ENCODE measurements around the gene GRK5. TPM values are rescaled to one million over a fixed set of nuclear protein-coding genes. Genes with fewer than 3 reads are reported as not detected.

The GRK5 gene
- total RNA-seq, 1 experiment from 2014 or later = 29.0 TPM

DNA sequence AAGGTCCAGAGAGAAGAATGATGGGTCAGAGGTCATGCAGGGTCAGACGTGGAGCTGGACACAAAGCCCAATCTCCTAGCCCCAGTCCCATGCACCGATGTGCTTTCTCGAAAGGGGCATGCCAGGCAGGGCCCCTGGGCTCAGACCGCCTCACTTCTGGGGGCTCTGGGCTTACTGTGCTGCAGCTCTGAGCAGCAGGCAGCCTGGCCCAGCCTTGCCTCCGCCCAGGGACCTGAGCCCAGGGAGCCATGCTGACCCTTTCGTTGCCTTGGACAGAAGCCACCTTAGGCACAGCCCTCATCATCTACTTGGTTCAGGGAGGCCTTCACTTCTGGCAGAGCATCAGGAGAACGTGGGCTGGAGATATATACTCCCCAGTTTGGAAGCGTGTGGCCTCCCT lies 161.2 kb downstream of the GRK5 start:
- intact Hi-C loops (cut with micrococcal nuclease; ENCODE audit: unreplicated experiment) (no loop called here), in situ Hi-C loops (cut with HindIII; ENCODE audit: low pct_unique_long_range_greater_than_20kb, low sequenced_read_pairs) (no loop called here)
- CTCF ChIA-PET = no interaction called here
- BruUV-seq (replicated peaks) = no TSS peak
- no peak for DNase-seq (ENCODE audit: low read depth, low spot score)
- Histone ChIP-seq H3K27me3 (ENCODE audit: control insufficient read depth, insufficient read depth, low read length) (no peaks in the 10 kb centered on the region), H3K4me1 (ENCODE audit: control insufficient read depth, insufficient read depth, low read length) (peaks cover 5% of the 10 kb centered on the region; the same call in 1 of the 2 replicates), H3K9me3 (ENCODE audit: control insufficient read depth, insufficient read depth, low read depth, low read length) (no peaks in the 10 kb centered on the region), H3K27ac (ENCODE audit: low read length) (no peak overlapping the region), H3K36me3 (ENCODE audit: control insufficient read depth, insufficient read depth, low read length) (no peaks in the 10 kb centered on the region), H3K4me3 (ENCODE audit: low read depth in 2 of 2, low read length in 2 of 2) (no peak overlapping the region)
- ATAC-seq = no peak
- POLR2A ChIA-PET = interaction anchor here (0.7 kb wide), 1 partner anchor 78 kb away, joined by 6 read pairs; no protein-coding TSS in a partner anchor
- TF ChIP-seq POLR2AphosphoS5 (IDR thresholded peaks at IDR 0.05; ENCODE audit: low read depth, low read length) (no peak), SIN3A (IDR thresholded peaks at IDR 0.05; ENCODE audit: borderline replicate concordance, insufficient read depth, low read depth, low read length) (no peak), TCF7L2 (IDR thresholded peaks at IDR 0.05; ENCODE audit: low read depth, low read length) (no peak)
- TF ChIP-seq, protein P1, sequence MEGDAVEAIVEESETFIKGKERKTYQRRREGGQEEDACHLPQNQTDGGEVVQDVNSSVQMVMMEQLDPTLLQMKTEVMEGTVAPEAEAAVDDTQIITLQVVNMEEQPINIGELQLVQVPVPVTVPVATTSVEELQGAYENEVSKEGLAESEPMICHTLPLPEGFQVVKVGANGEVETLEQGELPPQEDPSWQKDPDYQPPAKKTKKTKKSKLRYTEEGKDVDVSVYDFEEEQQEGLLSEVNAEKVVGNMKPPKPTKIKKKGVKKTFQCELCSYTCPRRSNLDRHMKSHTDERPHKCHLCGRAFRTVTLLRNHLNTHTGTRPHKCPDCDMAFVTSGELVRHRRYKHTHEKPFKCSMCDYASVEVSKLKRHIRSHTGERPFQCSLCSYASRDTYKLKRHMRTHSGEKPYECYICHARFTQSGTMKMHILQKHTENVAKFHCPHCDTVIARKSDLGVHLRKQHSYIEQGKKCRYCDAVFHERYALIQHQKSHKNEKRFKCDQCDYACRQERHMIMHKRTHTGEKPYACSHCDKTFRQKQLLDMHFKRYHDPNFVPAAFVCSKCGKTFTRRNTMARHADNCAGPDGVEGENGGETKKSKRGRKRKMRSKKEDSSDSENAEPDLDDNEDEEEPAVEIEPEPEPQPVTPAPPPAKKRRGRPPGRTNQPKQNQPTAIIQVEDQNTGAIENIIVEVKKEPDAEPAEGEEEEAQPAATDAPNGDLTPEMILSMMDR (IDR thresholded peaks at IDR 0.05) = no peak
- TF ChIP-seq, protein P2, sequence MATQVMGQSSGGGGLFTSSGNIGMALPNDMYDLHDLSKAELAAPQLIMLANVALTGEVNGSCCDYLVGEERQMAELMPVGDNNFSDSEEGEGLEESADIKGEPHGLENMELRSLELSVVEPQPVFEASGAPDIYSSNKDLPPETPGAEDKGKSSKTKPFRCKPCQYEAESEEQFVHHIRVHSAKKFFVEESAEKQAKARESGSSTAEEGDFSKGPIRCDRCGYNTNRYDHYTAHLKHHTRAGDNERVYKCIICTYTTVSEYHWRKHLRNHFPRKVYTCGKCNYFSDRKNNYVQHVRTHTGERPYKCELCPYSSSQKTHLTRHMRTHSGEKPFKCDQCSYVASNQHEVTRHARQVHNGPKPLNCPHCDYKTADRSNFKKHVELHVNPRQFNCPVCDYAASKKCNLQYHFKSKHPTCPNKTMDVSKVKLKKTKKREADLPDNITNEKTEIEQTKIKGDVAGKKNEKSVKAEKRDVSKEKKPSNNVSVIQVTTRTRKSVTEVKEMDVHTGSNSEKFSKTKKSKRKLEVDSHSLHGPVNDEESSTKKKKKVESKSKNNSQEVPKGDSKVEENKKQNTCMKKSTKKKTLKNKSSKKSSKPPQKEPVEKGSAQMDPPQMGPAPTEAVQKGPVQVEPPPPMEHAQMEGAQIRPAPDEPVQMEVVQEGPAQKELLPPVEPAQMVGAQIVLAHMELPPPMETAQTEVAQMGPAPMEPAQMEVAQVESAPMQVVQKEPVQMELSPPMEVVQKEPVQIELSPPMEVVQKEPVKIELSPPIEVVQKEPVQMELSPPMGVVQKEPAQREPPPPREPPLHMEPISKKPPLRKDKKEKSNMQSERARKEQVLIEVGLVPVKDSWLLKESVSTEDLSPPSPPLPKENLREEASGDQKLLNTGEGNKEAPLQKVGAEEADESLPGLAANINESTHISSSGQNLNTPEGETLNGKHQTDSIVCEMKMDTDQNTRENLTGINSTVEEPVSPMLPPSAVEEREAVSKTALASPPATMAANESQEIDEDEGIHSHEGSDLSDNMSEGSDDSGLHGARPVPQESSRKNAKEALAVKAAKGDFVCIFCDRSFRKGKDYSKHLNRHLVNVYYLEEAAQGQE (IDR thresholded peaks at IDR 0.05; ENCODE audit: insufficient read depth in 1 of 2, low read depth in 2 of 2, low read length in 1 of 2) = no peak

DNA sequence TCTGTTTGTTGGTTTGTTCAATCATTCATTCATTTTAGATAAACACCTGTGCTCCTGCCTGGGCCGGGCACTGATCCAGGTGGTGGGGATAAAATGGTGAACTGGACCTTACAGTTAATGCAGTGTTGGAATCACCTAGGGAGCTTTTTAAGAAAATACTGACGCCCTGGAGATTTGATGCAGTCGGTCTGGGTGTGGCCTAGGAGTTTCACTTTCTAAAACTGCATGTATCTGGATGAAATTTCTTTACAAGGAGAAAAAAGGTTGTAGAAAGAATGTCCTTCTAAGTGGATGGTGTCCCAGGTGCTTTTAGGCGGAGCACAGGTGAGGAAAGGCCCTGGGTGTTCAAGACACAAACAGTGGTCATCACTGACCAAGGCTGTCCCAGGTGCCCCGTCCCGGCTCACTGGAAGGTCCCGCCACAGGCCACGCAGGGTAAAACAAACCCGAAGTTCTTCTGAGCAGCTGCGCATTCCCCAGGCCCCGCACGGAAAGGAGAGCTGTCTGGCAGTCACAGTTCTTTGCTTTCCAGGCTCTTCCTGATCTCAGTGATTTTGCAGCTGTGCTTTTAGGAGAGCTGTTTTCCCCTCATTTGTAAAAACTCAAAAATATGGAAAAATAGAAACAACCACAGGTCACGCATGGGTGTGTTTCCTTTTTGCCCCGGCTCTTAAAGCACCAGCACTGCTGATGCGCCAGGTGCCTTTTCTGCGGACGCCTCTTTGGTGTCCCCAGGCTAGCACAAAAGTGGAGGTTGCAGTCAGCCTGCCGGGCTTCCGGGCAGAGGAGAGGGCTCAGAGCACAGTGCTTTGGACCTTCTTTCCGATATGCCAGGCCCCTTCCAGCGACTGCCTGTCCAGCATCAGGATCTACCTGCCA lies 161.9 kb downstream of the GRK5 start:
- CTCF ChIA-PET = no interaction called here
- Histone ChIP-seq H3K27ac (ENCODE audit: low read length) (no peak overlapping the region), H3K36me3 (ENCODE audit: control insufficient read depth, insufficient read depth, low read length) (no peaks in the 10 kb centered on the region), H3K4me3 (ENCODE audit: low read depth in 2 of 2, low read length in 2 of 2) (no peak overlapping the region), H3K9me3 (ENCODE audit: control insufficient read depth, insufficient read depth, low read depth, low read length) (no peaks in the 10 kb centered on the region), H3K27me3 (ENCODE audit: control insufficient read depth, insufficient read depth, low read length) (no peaks in the 10 kb centered on the region), H3K4me1 (ENCODE audit: control insufficient read depth, insufficient read depth, low read length) (peaks cover 5% of the 10 kb centered on the region; the same call in 1 of the 2 replicates)
- POLR2A ChIA-PET = interaction anchor here (0.7 kb wide), 1 partner anchor 79 kb away, joined by 6 read pairs; no protein-coding TSS in a partner anchor
- DNase-seq (ENCODE audit: low read depth, low spot score) = no peak
- intact Hi-C loops (cut with micrococcal nuclease; ENCODE audit: unreplicated experiment) = no loop called here
- BruUV-seq (replicated peaks) = no TSS peak
- ATAC-seq = no peak
- TF ChIP-seq POLR2AphosphoS5 (IDR thresholded peaks at IDR 0.05; ENCODE audit: low read depth, low read length) (no peak), SIN3A (IDR thresholded peaks at IDR 0.05; ENCODE audit: borderline replicate concordance, insufficient read depth, low read depth, low read length) (no peak), TCF7L2 (IDR thresholded peaks at IDR 0.05; ENCODE audit: low read depth, low read length) (no peak)
- TF ChIP-seq, protein P2 (IDR thresholded peaks at IDR 0.05; ENCODE audit: insufficient read depth in 1 of 2, low read depth in 2 of 2, low read length in 1 of 2) = no peak
- TF ChIP-seq, protein P1 (IDR thresholded peaks at IDR 0.05) = no peak
- in situ Hi-C loops (cut with HindIII; ENCODE audit: low pct_unique_long_range_greater_than_20kb, low sequenced_read_pairs) = no loop called here

All from Panc1 (cell line).